GM19035 (cell line): ENCODE results near the gene RAB5IF.

Source experiments
- ATAC-seq: cut with Tn5 transposase; IDR thresholded peaks from one replicate; pipeline ENCODE4 v1.9.1; 2021; ENCODE audit not compliant: unreplicated experiment

Gene RAB5IF

DNA sequence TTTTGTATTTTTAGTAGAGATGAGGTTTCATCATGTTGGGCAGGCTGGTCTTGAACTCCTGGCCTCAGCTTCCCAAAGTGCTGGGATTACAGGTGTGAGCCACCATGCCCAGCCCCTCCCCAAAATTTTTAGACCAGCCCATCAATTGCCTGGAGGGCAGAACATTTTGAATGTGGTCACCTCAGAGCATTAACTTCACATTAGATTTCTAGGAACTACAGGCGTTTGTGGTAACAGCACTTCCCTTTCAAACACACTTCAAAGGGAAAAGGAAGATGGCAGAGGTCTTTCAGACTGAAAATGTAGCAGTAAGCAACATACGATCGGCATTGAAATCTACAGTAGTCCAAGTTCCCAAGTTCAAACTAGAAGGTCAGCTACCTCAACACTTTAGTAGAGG, 52.7 kb downstream of the RAB5IF start:
- ATAC-seq: no peak
